Naive B cell (primary cell): ENCODE results near the gene TICRR. TPM values are rescaled to one million over a fixed set of nuclear protein-coding genes. Genes with fewer than 3 reads are reported as not detected.

Source experiments
- ATAC-seq, 2 donors: fragments of 150-1000 bp; cut with Tn5 transposase; 2 replicates each; pipeline ENCODE4 v1.10.0; 2021; ENCODE audit warnings: low read depth in 2 of 2, mild to moderate bottlenecking in 2 of 2, moderate library complexity in 2 of 2
- DNase-seq: peaks from one replicate; pipeline ENCODE4 v3.0.0; 2022
- H3K27ac Mint-ChIP-seq, 6 donors: one replicate each; pipeline ENCODE4 v1.8.0; 2020 to 2022; ENCODE audit warnings: mild to moderate bottlenecking in 6 of 6, mixed read lengths in 6 of 6, moderate library complexity in 5 of 6, inconsistent platforms in 2 of 6
- H3K27me3 Mint-ChIP-seq, 3 donors: one replicate each; pipeline ENCODE4 v1.8.0; 2021 to 2022; ENCODE audit warnings: mixed read lengths in 3 of 3, mild to moderate bottlenecking in 1 of 3
- H3K36me3 Mint-ChIP-seq, 2 donors: one replicate each; pipeline ENCODE4 v1.8.0; 2020 to 2022; ENCODE audit warnings: mixed read lengths in 2 of 2, inconsistent platforms in 1 of 2, mild to moderate bottlenecking in 1 of 2
- H3K4me1 Mint-ChIP-seq, 3 donors: one replicate each; pipeline ENCODE4 v1.8.0; 2020 to 2022; ENCODE audit warnings: mixed read lengths in 3 of 3, inconsistent platforms in 1 of 3, mild to moderate bottlenecking in 1 of 3, moderate library complexity in 1 of 3
- H3K4me3 Mint-ChIP-seq, 8 donors: one replicate each; pipeline ENCODE4 v1.8.0; 2020 to 2022; ENCODE audit warnings: mild to moderate bottlenecking in 8 of 8, mixed read lengths in 8 of 8, moderate library complexity in 8 of 8, inconsistent platforms in 2 of 8
- H3K9me3 Mint-ChIP-seq, 7 donors: one replicate each; pipeline ENCODE4 v1.8.0; 2020 to 2022; ENCODE audit warnings: mixed read lengths in 7 of 7, mild to moderate bottlenecking in 5 of 7, inconsistent platforms in 2 of 7, moderate library complexity in 1 of 7
- polyA plus RNA-seq, 6 donors: library from polyadenylated mRNA; unstranded; fragments of 300-500 nt; fragmentation: Illumina TruSeq; gene quantifications; one replicate each; pipeline ENCODE4 v1.2.3, GENCODE V29; 2021; ENCODE audit warnings: low read depth in 6 of 6

TICRR gene
- polyA plus RNA-seq, 6 donors from 2014 or later, result not detected

GRCh38 chr15:89645680-89646079 is 70.4 kb downstream of the TICRR start:
- ATAC-seq, result no peak
- no peaks in the 10 kb centered on the region for H3K9me3 Mint-ChIP-seq
- H3K27ac Mint-ChIP-seq, result peak overlapping the region in 1 of 6 donors; percentile 15
- H3K27me3 Mint-ChIP-seq, result peaks cover 0 to 10% (median 6%) of the 10 kb centered on the region in 3 donors
- H3K4me1 Mint-ChIP-seq, result peaks cover 4 to 8% (median 4%) of the 10 kb centered on the region in 3 donors
- no peak for DNase-seq
- H3K4me3 Mint-ChIP-seq, result peak overlapping the region in 1 of 8 donors; percentile 44
- no peaks in the 10 kb centered on the region for H3K36me3 Mint-ChIP-seq

- Mint-ChIP-seq H3K36me3 (no peaks in the 10 kb centered on the region), H3K4me1 (peaks cover 4 to 8% (median 4%) of the 10 kb centered on the region in 3 donors), H3K9me3 (no peaks in the 10 kb centered on the region), H3K4me3 (no peak overlapping the region), H3K27ac (no peak overlapping the region), H3K27me3 (peaks cover 0 to 10% (median 6%) of the 10 kb centered on the region in 3 donors)
- no peak for DNase-seq
- no peak for ATAC-seq
Observed at GRCh38 chr15:89646416-89647141, 71.3 kb downstream of the TICRR start.

- no peak overlapping the region for H3K27ac Mint-ChIP-seq
- no peaks in the 10 kb centered on the region for H3K9me3 Mint-ChIP-seq
- ATAC-seq (no peak), DNase-seq (peak; percentile 14)
- no peaks in the 10 kb centered on the region for H3K36me3 Mint-ChIP-seq
- H3K4me1 Mint-ChIP-seq, result peaks cover 4 to 8% (median 4%) of the 10 kb centered on the region in 3 donors
- H3K4me3 Mint-ChIP-seq, result no peak overlapping the region
- peaks cover 0 to 13% (median 12%) of the 10 kb centered on the region in 3 donors for H3K27me3 Mint-ChIP-seq
Observed at GRCh38 chr15:89647191-89647851, 72.1 kb downstream of the TICRR start.

GRCh38 chr15:89648106-89649012 is 73.1 kb downstream of the TICRR start:
- H3K27me3 Mint-ChIP-seq, result peaks cover 4 to 22% (median 22%) of the 10 kb centered on the region in 3 donors
- ATAC-seq (no peak), DNase-seq (no peak)
- no peak overlapping the region for H3K4me3 Mint-ChIP-seq
- H3K4me1 Mint-ChIP-seq, result peaks cover 4 to 8% (median 6%) of the 10 kb centered on the region in 3 donors
- no peaks in the 10 kb centered on the region for H3K9me3 Mint-ChIP-seq
- H3K36me3 Mint-ChIP-seq, result no peaks in the 10 kb centered on the region
- H3K27ac Mint-ChIP-seq, result no peak overlapping the region

GRCh38 chr15:89649013-89649625 is 73.8 kb downstream of the TICRR start:
- Mint-ChIP-seq H3K9me3 (no peaks in the 10 kb centered on the region), H3K4me1 (peaks cover 4 to 9% (median 7%) of the 10 kb centered on the region in 3 donors), H3K27ac (no peak overlapping the region), H3K27me3 (peaks cover 6 to 30% (median 27%) of the 10 kb centered on the region in 3 donors), H3K36me3 (no peaks in the 10 kb centered on the region), H3K4me3 (no peak overlapping the region)
- no peak for ATAC-seq
- no peak for DNase-seq

GRCh38 chr15:89649716-89650115 is 74.4 kb downstream of the TICRR start:
- H3K27ac Mint-ChIP-seq, result no peak overlapping the region
- H3K4me1 Mint-ChIP-seq, result peaks cover 10 to 15% (median 13%) of the 10 kb centered on the region in 3 donors
- H3K36me3 Mint-ChIP-seq, result no peaks in the 10 kb centered on the region
- H3K4me3 Mint-ChIP-seq, result no peak overlapping the region
- peaks cover 12 to 36% (median 33%) of the 10 kb centered on the region in 3 donors for H3K27me3 Mint-ChIP-seq
- DNase-seq (no peak), ATAC-seq (no peak)
- no peaks in the 10 kb centered on the region for H3K9me3 Mint-ChIP-seq

- peak overlapping the region in 1 of 8 donors; percentile 44 for H3K4me3 Mint-ChIP-seq
- peaks cover 0 to 4% of the 10 kb centered on the region in 2 donors for H3K36me3 Mint-ChIP-seq
- H3K4me1 Mint-ChIP-seq, result peaks cover 14 to 20% (median 14%) of the 10 kb centered on the region in 3 donors
- ATAC-seq (no peak), DNase-seq (no peak)
- H3K27me3 Mint-ChIP-seq, result peaks cover 21 to 51% (median 42%) of the 10 kb centered on the region in 3 donors
- H3K9me3 Mint-ChIP-seq, result no peaks in the 10 kb centered on the region
- no peak overlapping the region for H3K27ac Mint-ChIP-seq
Observed at GRCh38 chr15:89652131-89652530, 76.9 kb downstream of the TICRR start.

- Mint-ChIP-seq H3K4me3 (no peak overlapping the region), H3K27ac (no peak overlapping the region), H3K36me3 (peaks cover 0 to 4% of the 10 kb centered on the region in 2 donors), H3K4me1 (peaks cover 9 to 18% (median 12%) of the 10 kb centered on the region in 3 donors), H3K27me3 (peaks cover 26 to 53% (median 41%) of the 10 kb centered on the region in 3 donors), H3K9me3 (no peaks in the 10 kb centered on the region)
- ATAC-seq (no peak), DNase-seq (no peak)
Observed at GRCh38 chr15:89652666-89653065, 77.4 kb downstream of the TICRR start.

- no peak overlapping the region for H3K27ac Mint-ChIP-seq
- peaks cover 9 to 17% (median 12%) of the 10 kb centered on the region in 3 donors for H3K4me1 Mint-ChIP-seq
- ATAC-seq (no peak), DNase-seq (no peak)
- H3K4me3 Mint-ChIP-seq, result peak overlapping the region in 2 of 8 donors; percentile 42 to 54
- H3K36me3 Mint-ChIP-seq, result peaks cover 0 to 4% of the 10 kb centered on the region in 2 donors
- H3K27me3 Mint-ChIP-seq, result peaks cover 30 to 59% (median 46%) of the 10 kb centered on the region in 3 donors
- H3K9me3 Mint-ChIP-seq, result no peaks in the 10 kb centered on the region
Observed at GRCh38 chr15:89653578-89653977, 78.3 kb downstream of the TICRR start.

GRCh38 chr15:89654301-89654761 is 79.1 kb downstream of the TICRR start:
- DNase-seq (no peak), ATAC-seq (no peak)
- Mint-ChIP-seq H3K9me3 (peaks cover 0 to 2% (median 0%) of the 10 kb centered on the region in 7 donors), H3K4me1 (peaks cover 9 to 17% (median 12%) of the 10 kb centered on the region in 3 donors), H3K36me3 (peaks cover 0 to 4% of the 10 kb centered on the region in 2 donors), H3K27ac (no peak overlapping the region), H3K4me3 (peak overlapping the region in 7 of 8 donors; percentile 19 to 72 (median 60)), H3K27me3 (peaks cover 36 to 64% (median 51%) of the 10 kb centered on the region in 3 donors)

- Mint-ChIP-seq H3K9me3 (peaks cover 0 to 2% (median 0%) of the 10 kb centered on the region in 7 donors), H3K27ac (peak within 1 kb of the TSS in 1 of 6 donors; percentile 44), H3K4me3 (peak within 1 kb of the TSS; percentile 62 to 87 (median 76)), H3K27me3 (peaks cover 42 to 70% (median 54%) of the 10 kb centered on the region in 3 donors), H3K36me3 (peaks cover 0 to 4% of the 10 kb centered on the region in 2 donors), H3K4me1 (peaks cover 9 to 17% (median 12%) of the 10 kb centered on the region in 3 donors)
- no peak for DNase-seq
- peak in 1 of 2 donors; percentile 49 for ATAC-seq
Observed at GRCh38 chr15:89654847-89655805, 79.9 kb downstream of the TICRR start, which contains the start of gene KIF7. Gene KIF7 (minus strand): TSS chr15:89655467. CDS start chr15:89652930, 2,537 bp downstream.
